ENCODE data around the gene GLIPR2.
A peak's percentile ranks its signal among the peaks of the same experiment; 100 is the strongest.

GLIPR2 gene

DNA sequence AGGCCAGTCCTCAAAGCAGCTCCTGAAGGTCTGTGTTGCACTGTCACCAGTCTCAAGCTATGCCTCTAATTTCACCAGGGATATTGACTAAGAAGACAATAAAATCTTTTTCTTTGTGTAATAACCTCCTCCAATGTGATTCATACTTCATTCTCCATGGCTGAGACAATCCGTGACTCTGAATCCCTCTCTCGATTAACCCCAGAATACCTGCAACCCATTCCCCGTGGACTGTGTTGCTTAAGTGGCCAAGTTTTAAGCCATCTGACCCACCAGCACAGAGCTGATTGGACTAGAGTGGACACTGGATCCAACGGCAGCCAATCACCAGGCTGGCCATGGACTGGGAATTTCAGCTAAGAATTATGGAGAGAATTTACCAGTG lies 27.2 kb downstream of the GLIPR2 start:
- no peaks in the 10 kb centered on the region for H3K79me2 ChIP-seq (ENCODE audit: control insufficient read depth, insufficient read depth, low read length, unreplicated experiment)

DNA sequence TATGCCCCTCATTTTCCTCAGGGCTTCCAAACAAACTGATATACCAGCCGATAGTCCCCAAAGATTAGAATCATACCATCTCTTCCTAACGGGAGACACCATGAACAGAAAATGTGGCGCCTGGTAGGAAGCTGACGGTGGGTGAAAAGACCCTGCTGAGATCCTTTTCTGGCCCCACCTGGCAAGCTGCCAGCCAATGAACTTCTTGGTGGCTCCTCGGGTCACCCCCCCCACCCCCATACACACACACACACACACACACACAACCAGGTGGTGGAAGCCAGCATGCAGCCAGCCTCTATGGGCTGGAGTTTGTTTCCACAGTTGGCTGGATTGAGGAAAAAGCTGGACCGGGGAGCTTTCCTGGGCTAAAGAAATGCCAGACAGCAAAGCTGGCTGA lies 27.8 kb downstream of the GLIPR2 start:
- Histone ChIP-seq H3K27me3 (ENCODE audit: insufficient read depth, low read length) (no peaks in the 10 kb centered on the region), H3K79me2 (ENCODE audit: control insufficient read depth, insufficient read depth, low read length, unreplicated experiment) (no peaks in the 10 kb centered on the region), H2AFZ (ENCODE audit: low read length, unreplicated experiment) (no peak overlapping the region), H3K27ac (ENCODE audit: low read depth, low read length) (no peak overlapping the region), H3K36me3 (ENCODE audit: insufficient read depth, low read length) (no peaks in the 10 kb centered on the region), H3K4me1 (ENCODE audit: control insufficient read depth, insufficient read depth, low read length, unreplicated experiment) (peaks cover 24% of the 10 kb centered on the region), H3K4me3 (ENCODE audit: low read depth, low read length) (no peak overlapping the region)

More for the DNA sequence above, 27.2 kb downstream of the GLIPR2 start:
- no peak overlapping the region for H2AFZ ChIP-seq (ENCODE audit: low read length, unreplicated experiment)
- no peak overlapping the region for H3K4me3 ChIP-seq (ENCODE audit: low read depth, low read length)
- H3K27me3 ChIP-seq (ENCODE audit: insufficient read depth, low read length) = no peaks in the 10 kb centered on the region
- peaks cover 24% of the 10 kb centered on the region for H3K4me1 ChIP-seq (ENCODE audit: control insufficient read depth, insufficient read depth, low read length, unreplicated experiment)
- peak overlapping the region; percentile 31; the same call in 1 of the 2 replicates for H3K27ac ChIP-seq (ENCODE audit: low read depth, low read length)
- H3K36me3 ChIP-seq (ENCODE audit: insufficient read depth, low read length) = no peaks in the 10 kb centered on the region

DNA sequence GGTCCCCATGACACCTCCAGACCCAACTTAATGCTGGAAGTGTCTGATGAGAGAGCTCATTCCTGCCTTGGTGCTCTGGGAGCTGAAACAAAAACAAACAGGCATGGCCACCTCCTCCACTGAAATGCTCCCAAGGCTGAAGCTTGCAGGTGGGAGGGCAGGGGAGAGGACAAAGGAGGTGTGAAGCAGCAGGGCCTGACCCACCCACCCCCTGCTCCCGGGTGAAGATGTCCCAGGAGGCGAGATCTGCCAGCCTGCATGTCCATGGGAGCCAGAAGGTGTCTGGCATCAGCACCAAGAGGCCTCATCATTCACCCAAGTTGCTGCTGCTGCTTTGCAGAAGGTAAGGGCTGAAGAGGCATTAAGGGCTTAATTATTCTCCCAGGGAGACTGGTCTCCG lies 28.5 kb downstream of the GLIPR2 start:
- H3K79me2 ChIP-seq (ENCODE audit: control insufficient read depth, insufficient read depth, low read length, unreplicated experiment) = no peaks in the 10 kb centered on the region
- peaks cover 24% of the 10 kb centered on the region for H3K4me1 ChIP-seq (ENCODE audit: control insufficient read depth, insufficient read depth, low read length, unreplicated experiment)
- H3K27me3 ChIP-seq (ENCODE audit: insufficient read depth, low read length) = no peaks in the 10 kb centered on the region
- H3K27ac ChIP-seq (ENCODE audit: low read depth, low read length) = no peak overlapping the region
- H2AFZ ChIP-seq (ENCODE audit: low read length, unreplicated experiment) = no peak overlapping the region
- H3K4me3 ChIP-seq (ENCODE audit: low read depth, low read length) = no peak overlapping the region
- no peaks in the 10 kb centered on the region for H3K36me3 ChIP-seq (ENCODE audit: insufficient read depth, low read length)

DNA sequence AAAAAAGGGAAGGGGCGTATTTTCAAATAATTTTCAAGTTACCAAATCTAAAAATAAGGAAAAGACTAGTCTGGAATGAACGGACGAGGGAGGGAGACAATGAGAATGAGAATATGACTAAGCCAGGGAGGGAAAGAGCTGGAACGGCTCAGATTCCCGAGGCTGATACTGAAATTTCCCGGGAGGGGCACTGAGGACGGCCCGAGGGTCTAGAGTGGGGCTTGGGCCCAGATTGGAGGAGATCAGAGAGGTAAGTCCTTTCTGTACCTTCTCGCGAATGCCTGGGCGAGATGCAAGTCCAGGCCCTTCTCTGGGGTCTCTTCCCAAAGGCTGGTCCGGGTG lies 29.3 kb downstream of the GLIPR2 start:
- peak overlapping the region; percentile 55 for H2AFZ ChIP-seq (ENCODE audit: low read length, unreplicated experiment)
- no peaks in the 10 kb centered on the region for H3K79me2 ChIP-seq (ENCODE audit: control insufficient read depth, insufficient read depth, low read length, unreplicated experiment)
- H3K27me3 ChIP-seq (ENCODE audit: insufficient read depth, low read length) = no peaks in the 10 kb centered on the region
- peaks cover 24% of the 10 kb centered on the region for H3K4me1 ChIP-seq (ENCODE audit: control insufficient read depth, insufficient read depth, low read length, unreplicated experiment)
- no peaks in the 10 kb centered on the region for H3K36me3 ChIP-seq (ENCODE audit: insufficient read depth, low read length)
- H3K4me3 ChIP-seq (ENCODE audit: low read depth, low read length) = peak overlapping the region; percentile 77
- no peak overlapping the region for H3K27ac ChIP-seq (ENCODE audit: low read depth, low read length)

DNA sequence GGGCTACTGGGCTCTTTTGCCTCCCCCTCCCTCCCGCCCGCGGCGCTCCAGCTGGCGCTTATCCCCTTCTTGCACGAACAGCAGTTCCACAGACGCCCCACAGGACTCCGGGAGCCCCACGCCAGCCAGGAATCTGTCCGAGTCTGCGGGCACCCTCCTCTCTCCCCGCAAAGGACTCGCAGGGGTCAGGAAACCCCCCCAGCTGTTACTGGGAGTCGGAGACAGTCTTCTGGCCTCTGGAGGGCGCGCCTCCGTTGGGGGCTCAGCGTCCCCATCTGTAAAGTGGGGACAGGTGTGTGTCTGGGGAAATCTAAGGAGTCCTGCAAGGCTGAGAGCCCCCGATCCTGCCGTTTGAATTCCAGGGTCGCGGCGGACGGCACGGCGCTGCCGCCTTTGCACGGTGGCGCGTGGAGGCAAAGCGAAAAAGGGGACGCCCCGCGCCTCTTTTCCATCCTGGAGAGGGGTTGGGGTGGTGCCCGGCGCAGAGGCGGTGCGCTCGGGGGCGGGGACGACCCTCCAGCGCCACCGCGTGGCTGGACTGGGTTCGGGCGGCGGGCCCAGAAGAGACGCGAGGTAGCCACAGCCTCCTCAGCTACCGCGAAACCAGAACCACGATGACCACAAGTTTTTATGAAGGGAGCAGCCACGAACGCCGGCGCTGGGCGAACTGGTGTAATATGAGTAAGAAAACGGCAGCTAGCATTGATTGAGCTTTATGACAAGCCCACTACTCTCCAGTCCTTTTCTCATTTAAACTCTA lies 29.8 kb downstream of the GLIPR2 start:
- H3K4me1 ChIP-seq (ENCODE audit: control insufficient read depth, insufficient read depth, low read length, unreplicated experiment) = peaks cover 20% of the 10 kb centered on the region
- H3K79me2 ChIP-seq (ENCODE audit: control insufficient read depth, insufficient read depth, low read length, unreplicated experiment) = no peaks in the 10 kb centered on the region
- no peaks in the 10 kb centered on the region for H3K27me3 ChIP-seq (ENCODE audit: insufficient read depth, low read length)
- H2AFZ ChIP-seq (ENCODE audit: low read length, unreplicated experiment) = peak overlapping the region; percentile 78
- H3K36me3 ChIP-seq (ENCODE audit: insufficient read depth, low read length) = no peaks in the 10 kb centered on the region
- peak overlapping the region; percentile 77 for H3K4me3 ChIP-seq (ENCODE audit: low read depth, low read length)
- no peak overlapping the region for H3K27ac ChIP-seq (ENCODE audit: low read depth, low read length)

DNA sequence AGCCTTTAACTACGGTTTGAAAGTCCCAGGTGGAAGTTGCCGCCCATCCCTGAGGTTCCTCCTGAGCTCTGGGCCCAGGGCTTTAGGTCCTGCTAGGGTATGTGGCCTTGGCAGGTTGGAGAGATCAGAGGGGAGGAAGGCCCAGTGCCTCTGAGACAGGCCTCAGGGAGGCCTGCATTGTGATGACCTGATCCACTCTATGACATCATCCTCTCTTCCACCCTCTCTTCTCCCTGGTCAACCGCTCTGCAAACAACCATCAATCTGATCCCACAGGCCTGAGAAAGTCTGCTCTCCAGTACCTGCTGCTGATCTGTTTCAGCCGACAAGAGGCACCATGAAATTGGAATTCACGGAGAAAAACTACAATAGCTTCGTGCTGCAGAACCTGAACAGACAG lies 32.6 kb downstream of the GLIPR2 start, which contains the start of gene CCIN:
Gene CCIN, plus strand, starts transcription at position 223 of the 400 bp plus-strand sequence. Its CDS starts 115 bp downstream, at position 338.
- H3K36me3 ChIP-seq (ENCODE audit: insufficient read depth, low read length) = no peaks in the 10 kb centered on the region
- H3K27me3 ChIP-seq (ENCODE audit: insufficient read depth, low read length) = no peaks in the 10 kb centered on the region
- no peak within 1 kb of the TSS for H3K27ac ChIP-seq (ENCODE audit: low read depth, low read length)
- H3K4me1 ChIP-seq (ENCODE audit: control insufficient read depth, insufficient read depth, low read length, unreplicated experiment) = peaks cover under 1% of the 10 kb centered on the region
- no peak within 1 kb of the TSS for H3K4me3 ChIP-seq (ENCODE audit: low read depth, low read length)
- H2AFZ ChIP-seq (ENCODE audit: low read length, unreplicated experiment) = no peak within 1 kb of the TSS
- no peaks in the 10 kb centered on the region for H3K79me2 ChIP-seq (ENCODE audit: control insufficient read depth, insufficient read depth, low read length, unreplicated experiment)

DNA sequence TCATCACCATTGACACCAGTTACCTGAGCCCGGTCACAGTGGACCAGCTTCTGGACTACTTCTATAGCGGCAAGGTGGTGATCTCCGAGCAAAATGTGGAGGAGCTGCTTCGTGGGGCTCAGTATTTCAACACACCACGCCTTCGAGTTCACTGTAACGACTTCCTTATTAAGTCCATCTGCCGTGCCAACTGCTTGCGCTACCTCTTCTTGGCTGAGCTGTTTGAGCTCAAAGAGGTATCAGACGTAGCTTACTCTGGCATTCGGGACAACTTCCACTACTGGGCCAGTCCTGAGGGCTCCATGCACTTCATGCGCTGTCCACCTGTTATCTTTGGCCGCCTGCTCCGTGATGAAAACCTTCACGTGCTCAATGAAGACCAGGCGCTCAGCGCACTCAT lies 33.2 kb downstream of the GLIPR2 start:
- Histone ChIP-seq H3K4me3 (ENCODE audit: low read depth, low read length) (no peak overlapping the region), H3K4me1 (ENCODE audit: control insufficient read depth, insufficient read depth, low read length, unreplicated experiment) (no peaks in the 10 kb centered on the region), H3K27ac (ENCODE audit: low read depth, low read length) (no peak overlapping the region), H2AFZ (ENCODE audit: low read length, unreplicated experiment) (no peak overlapping the region), H3K27me3 (ENCODE audit: insufficient read depth, low read length) (no peaks in the 10 kb centered on the region), H3K36me3 (ENCODE audit: insufficient read depth, low read length) (no peaks in the 10 kb centered on the region), H3K79me2 (ENCODE audit: control insufficient read depth, insufficient read depth, low read length, unreplicated experiment) (no peaks in the 10 kb centered on the region)

DNA sequence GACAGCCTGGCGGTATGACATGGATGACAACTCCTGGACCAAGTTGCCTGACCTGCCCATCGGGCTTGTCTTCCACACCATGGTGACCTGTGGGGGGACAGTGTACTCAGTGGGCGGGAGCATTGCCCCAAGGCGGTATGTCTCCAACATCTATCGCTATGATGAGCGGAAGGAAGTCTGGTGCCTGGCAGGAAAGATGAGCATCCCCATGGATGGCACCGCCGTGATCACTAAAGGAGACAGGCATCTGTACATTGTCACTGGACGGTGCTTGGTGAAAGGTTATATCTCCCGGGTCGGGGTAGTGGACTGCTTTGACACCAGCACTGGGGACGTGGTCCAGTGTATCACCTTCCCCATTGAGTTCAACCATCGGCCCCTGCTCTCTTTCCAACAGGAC lies 34.0 kb downstream of the GLIPR2 start:
- Histone ChIP-seq H3K79me2 (ENCODE audit: control insufficient read depth, insufficient read depth, low read length, unreplicated experiment) (no peaks in the 10 kb centered on the region), H3K36me3 (ENCODE audit: insufficient read depth, low read length) (no peaks in the 10 kb centered on the region), H3K27ac (ENCODE audit: low read depth, low read length) (no peak overlapping the region)

DNA sequence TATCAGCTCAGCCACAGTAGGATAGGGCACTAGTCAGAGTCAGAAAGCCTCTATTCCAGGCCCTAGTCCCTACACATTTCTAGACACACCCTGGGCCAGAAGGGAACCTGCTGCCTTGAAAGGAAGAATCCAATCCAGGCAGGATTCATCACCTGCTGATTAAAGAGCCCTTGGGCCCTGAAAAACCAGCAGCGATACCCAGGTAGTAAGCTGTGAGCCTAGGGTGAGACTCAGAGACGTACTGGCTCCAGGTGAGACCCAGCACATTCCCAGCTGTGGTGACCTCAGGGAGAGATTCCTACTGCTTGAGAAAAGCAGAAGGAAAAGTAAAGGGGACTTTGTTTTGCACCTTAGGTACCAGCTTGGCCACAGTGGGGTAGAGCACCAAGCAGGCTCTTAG lies 37.3 kb downstream of the GLIPR2 start:
- no peaks in the 10 kb centered on the region for H3K36me3 ChIP-seq (ENCODE audit: insufficient read depth, low read length)
- H3K79me2 ChIP-seq (ENCODE audit: control insufficient read depth, insufficient read depth, low read length, unreplicated experiment) = no peaks in the 10 kb centered on the region
- no peaks in the 10 kb centered on the region for H3K27me3 ChIP-seq (ENCODE audit: insufficient read depth, low read length)
- no peak overlapping the region for H3K4me3 ChIP-seq (ENCODE audit: low read depth, low read length)
- H3K27ac ChIP-seq (ENCODE audit: low read depth, low read length) = no peak overlapping the region
- no peak overlapping the region for H2AFZ ChIP-seq (ENCODE audit: low read length, unreplicated experiment)
- H3K4me1 ChIP-seq (ENCODE audit: control insufficient read depth, insufficient read depth, low read length, unreplicated experiment) = no peaks in the 10 kb centered on the region

More for the DNA sequence above, 34.0 kb downstream of the GLIPR2 start:
- no peak overlapping the region for H3K4me3 ChIP-seq (ENCODE audit: low read depth, low read length)
- no peak overlapping the region for H2AFZ ChIP-seq (ENCODE audit: low read length, unreplicated experiment)
- H3K4me1 ChIP-seq (ENCODE audit: control insufficient read depth, insufficient read depth, low read length, unreplicated experiment) = no peaks in the 10 kb centered on the region
- no peaks in the 10 kb centered on the region for H3K27me3 ChIP-seq (ENCODE audit: insufficient read depth, low read length)

DNA sequence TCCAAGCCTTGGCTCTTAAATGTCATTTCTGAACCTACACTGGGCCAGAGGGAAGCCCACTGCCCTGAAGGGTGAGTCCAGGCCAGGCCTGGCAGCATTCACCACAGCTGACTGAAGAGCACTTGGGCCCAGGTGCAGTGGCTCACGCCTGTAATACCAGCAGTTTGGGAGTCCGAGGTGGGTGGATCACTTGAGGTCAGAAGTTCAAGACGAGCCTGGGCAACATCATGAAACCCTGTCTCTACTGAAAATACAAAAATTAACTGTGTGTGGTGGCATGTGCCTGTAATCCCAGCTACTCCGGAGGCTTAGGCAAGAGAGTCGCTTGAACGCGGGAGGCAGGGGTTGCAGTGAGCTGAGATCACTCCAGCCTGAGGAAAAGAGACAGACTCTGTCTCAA lies 37.7 kb downstream of the GLIPR2 start:
- H3K79me2 ChIP-seq (ENCODE audit: control insufficient read depth, insufficient read depth, low read length, unreplicated experiment) = no peaks in the 10 kb centered on the region
- no peaks in the 10 kb centered on the region for H3K27me3 ChIP-seq (ENCODE audit: insufficient read depth, low read length)

DNA sequence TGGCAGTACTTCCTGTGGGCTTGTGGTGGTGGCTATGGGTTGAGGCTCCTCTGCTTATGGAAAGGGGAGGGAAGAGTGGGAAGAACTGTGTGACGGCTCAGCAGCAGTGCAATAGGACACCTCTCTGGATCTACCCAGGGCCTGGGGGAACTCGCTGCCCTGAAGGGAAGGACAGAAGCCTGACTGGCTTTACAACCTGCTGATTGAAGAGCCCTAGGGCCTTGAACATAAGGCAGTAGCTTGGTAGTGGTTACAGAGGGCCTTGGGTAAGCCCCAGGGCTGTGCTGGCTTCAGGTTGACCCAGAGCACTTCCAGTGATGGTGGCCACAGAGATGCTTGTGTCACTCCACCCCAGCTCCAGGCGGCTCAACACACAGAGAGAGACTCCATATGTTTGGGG lies 38.2 kb downstream of the GLIPR2 start:
- H3K4me1 ChIP-seq (ENCODE audit: control insufficient read depth, insufficient read depth, low read length, unreplicated experiment) = no peaks in the 10 kb centered on the region
- H2AFZ ChIP-seq (ENCODE audit: low read length, unreplicated experiment) = no peak overlapping the region
- H3K27ac ChIP-seq (ENCODE audit: low read depth, low read length) = no peak overlapping the region
- H3K36me3 ChIP-seq (ENCODE audit: insufficient read depth, low read length) = no peaks in the 10 kb centered on the region
- no peaks in the 10 kb centered on the region for H3K79me2 ChIP-seq (ENCODE audit: control insufficient read depth, insufficient read depth, low read length, unreplicated experiment)
- no peaks in the 10 kb centered on the region for H3K27me3 ChIP-seq (ENCODE audit: insufficient read depth, low read length)
- H3K4me3 ChIP-seq (ENCODE audit: low read depth, low read length) = no peak overlapping the region

More for the DNA sequence above, 37.7 kb downstream of the GLIPR2 start:
- Histone ChIP-seq H2AFZ (ENCODE audit: low read length, unreplicated experiment) (no peak overlapping the region), H3K4me1 (ENCODE audit: control insufficient read depth, insufficient read depth, low read length, unreplicated experiment) (no peaks in the 10 kb centered on the region), H3K4me3 (ENCODE audit: low read depth, low read length) (no peak overlapping the region), H3K27ac (ENCODE audit: low read depth, low read length) (no peak overlapping the region), H3K36me3 (ENCODE audit: insufficient read depth, low read length) (no peaks in the 10 kb centered on the region)

Data from ACC112 (cell line).